Thyroid gland (tissue), 4 donors: ENCODE results near the gene TSPAN5.

Experiments used
- POLR2A ChIP-seq, 2 donors: fragments of 450-650 bp; IDR thresholded peaks; one replicate each; pipeline ENCODE4 v1.6.1; 2017; ENCODE audit warnings: antibody characterized with exemption in 2 of 2, mild to moderate bottlenecking in 2 of 2, moderate library complexity in 1 of 2
- TF ChIP-seq, protein P1 (sequence below), 6 experiments: fragments of 200-600 bp in 3 of 6; fragments of 450-650 bp in 3 of 6; sonication (generic) in 3 of 6; IDR thresholded peaks; one replicate each; pipeline ENCODE4 v1.5.1; 2016 to 2019; ENCODE audit warnings: antibody characterized with exemption in 6 of 6, mild to moderate bottlenecking in 2 of 6, inconsistent platforms in 1 of 6, moderate library complexity in 1 of 6

- TF ChIP-seq, protein P1, sequence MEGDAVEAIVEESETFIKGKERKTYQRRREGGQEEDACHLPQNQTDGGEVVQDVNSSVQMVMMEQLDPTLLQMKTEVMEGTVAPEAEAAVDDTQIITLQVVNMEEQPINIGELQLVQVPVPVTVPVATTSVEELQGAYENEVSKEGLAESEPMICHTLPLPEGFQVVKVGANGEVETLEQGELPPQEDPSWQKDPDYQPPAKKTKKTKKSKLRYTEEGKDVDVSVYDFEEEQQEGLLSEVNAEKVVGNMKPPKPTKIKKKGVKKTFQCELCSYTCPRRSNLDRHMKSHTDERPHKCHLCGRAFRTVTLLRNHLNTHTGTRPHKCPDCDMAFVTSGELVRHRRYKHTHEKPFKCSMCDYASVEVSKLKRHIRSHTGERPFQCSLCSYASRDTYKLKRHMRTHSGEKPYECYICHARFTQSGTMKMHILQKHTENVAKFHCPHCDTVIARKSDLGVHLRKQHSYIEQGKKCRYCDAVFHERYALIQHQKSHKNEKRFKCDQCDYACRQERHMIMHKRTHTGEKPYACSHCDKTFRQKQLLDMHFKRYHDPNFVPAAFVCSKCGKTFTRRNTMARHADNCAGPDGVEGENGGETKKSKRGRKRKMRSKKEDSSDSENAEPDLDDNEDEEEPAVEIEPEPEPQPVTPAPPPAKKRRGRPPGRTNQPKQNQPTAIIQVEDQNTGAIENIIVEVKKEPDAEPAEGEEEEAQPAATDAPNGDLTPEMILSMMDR (IDR thresholded peaks at IDR 0.05) = no peak
- TF ChIP-seq POLR2A (IDR thresholded peaks at IDR 0.05) = no peak
Observed at GRCh38 chr4:98609934-98610333, 48.5 kb downstream of the TSPAN5 start.
